SU-DHL-6 (cell line): ENCODE measurements around the gene CREG2.

Experiments
- EZH2phosphoT487 ChIP-seq: fragments of 200-600 bp; sonication (generic), shearing (Covaris generic); conservative IDR thresholded peaks from 2 replicates; pipeline ENCODE4 v1.6.1; 2018; ENCODE audit warnings: mild to moderate bottlenecking, antibody characterized with exemption, low read length, moderate library complexity, mixed read lengths
- TF ChIP-seq, protein P1 (sequence below): fragments of 200-600 bp; sonication (generic); IDR thresholded peaks from one replicate; pipeline ENCODE4 v1.5.1; 2017; ENCODE audit warnings: antibody characterized with exemption, mild to moderate bottlenecking, low read length, moderate library complexity; ENCODE audit not compliant: insufficient read depth, poor library complexity, severe bottlenecking

DNA sequence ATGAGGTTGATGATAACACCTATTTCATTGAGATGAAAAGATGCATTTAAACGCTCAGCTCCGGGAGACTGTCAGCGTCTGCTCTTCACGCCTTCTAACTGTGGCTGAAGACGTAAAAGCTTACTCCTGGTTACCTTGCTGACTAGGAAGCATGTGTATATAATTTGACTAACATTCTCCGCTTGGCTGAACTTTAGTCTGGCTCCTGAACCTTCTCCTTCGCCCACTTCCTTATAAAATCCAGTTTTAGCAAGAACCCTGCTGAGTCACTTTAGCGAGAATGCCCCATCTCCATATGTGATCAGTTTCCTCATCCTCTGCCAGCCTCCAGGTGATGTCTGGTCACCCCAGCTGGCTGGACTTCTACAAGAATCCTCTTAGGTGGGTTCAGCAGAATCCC is 12.7 kb upstream of the CREG2 start:
- TF ChIP-seq, protein P1, sequence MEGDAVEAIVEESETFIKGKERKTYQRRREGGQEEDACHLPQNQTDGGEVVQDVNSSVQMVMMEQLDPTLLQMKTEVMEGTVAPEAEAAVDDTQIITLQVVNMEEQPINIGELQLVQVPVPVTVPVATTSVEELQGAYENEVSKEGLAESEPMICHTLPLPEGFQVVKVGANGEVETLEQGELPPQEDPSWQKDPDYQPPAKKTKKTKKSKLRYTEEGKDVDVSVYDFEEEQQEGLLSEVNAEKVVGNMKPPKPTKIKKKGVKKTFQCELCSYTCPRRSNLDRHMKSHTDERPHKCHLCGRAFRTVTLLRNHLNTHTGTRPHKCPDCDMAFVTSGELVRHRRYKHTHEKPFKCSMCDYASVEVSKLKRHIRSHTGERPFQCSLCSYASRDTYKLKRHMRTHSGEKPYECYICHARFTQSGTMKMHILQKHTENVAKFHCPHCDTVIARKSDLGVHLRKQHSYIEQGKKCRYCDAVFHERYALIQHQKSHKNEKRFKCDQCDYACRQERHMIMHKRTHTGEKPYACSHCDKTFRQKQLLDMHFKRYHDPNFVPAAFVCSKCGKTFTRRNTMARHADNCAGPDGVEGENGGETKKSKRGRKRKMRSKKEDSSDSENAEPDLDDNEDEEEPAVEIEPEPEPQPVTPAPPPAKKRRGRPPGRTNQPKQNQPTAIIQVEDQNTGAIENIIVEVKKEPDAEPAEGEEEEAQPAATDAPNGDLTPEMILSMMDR: no peak
- TF ChIP-seq EZH2phosphoT487: no peak
